ENCODE measurements around the gene IZUMO1. TPM values are rescaled to one million over a fixed set of nuclear protein-coding genes. Genes with fewer than 3 reads are reported as not detected.

The IZUMO1 gene
- total and polyA plus RNA-seq, 9 of the 15 experiments (the other 6 are each of a cell fraction or from before 2014, with no cell fraction given) = 0.14 to 2.1 (median 0.73) TPM

GRCh38 chr19:48738557-48739403 lies 7.9 kb downstream of the IZUMO1 start (continued):
- no peak for TF ChIP-seq ZNF121 (CRISPR knock-in tag; conservative IDR thresholded peaks at IDR 0.05)
- no peak for TF ChIP-seq MCM2 (IDR thresholded peaks at IDR 0.05; ENCODE audit: low read depth)
- TF ChIP-seq ATF1 (CRISPR knock-in tag; IDR thresholded peaks at IDR 0.05) = no peak
- TF ChIP-seq ATF1 (tag; IDR thresholded peaks at IDR 0.05) = peak; percentile 63
- no peak for TF ChIP-seq LARP7 (IDR thresholded peaks at IDR 0.05)
- no peak for TF ChIP-seq ZNF696 (CRISPR knock-in tag; conservative IDR thresholded peaks at IDR 0.05)
- TF ChIP-seq FOXA3 (CRISPR knock-in tag; conservative IDR thresholded peaks at IDR 0.05 in 1 of 2, IDR thresholded peaks at IDR 0.05 in 1 of 2) = no peak
- peak; percentile 62 for TF ChIP-seq PKNOX1 (IDR thresholded peaks at IDR 0.05)
- TF ChIP-seq FUS (optimal IDR thresholded peaks at IDR 0.05; ENCODE audit: low read depth, low read length) = peak; percentile 65
- no peak for TF ChIP-seq PBX2 (CRISPR knock-in tag; IDR thresholded peaks at IDR 0.05; ENCODE audit: low read depth)
- no peak for TF ChIP-seq PBX2 (tag; conservative IDR thresholded peaks at IDR 0.05; ENCODE audit: low read depth)
- TF ChIP-seq ZNF277 (CRISPR knock-in tag; IDR thresholded peaks at IDR 0.05; ENCODE audit: borderline replicate concordance) = no peak
- TF ChIP-seq ZNF253 (CRISPR knock-in tag; conservative IDR thresholded peaks at IDR 0.05) = no peak
- TF ChIP-seq ATF4 (CRISPR knock-in tag; IDR thresholded peaks at IDR 0.05) = no peak
- no peak for TF ChIP-seq ADNP (tag; IDR thresholded peaks at IDR 0.05)
- no peak for TF ChIP-seq PCBP1 (IDR thresholded peaks at IDR 0.05; ENCODE audit: low read depth, low read length, poor library complexity, severe bottlenecking)
- TF ChIP-seq ILK (tag; IDR thresholded peaks at IDR 0.05; ENCODE audit: borderline replicate concordance, low read depth) = no peak
- peak; percentile 89 for TF ChIP-seq VEZF1 (CRISPR knock-in tag; IDR thresholded peaks at IDR 0.05)
